ENCODE measurements around the gene SPSB4.
A peak's percentile ranks its signal among the peaks of the same experiment; 100 is the strongest.

Gene SPSB4

DNA sequence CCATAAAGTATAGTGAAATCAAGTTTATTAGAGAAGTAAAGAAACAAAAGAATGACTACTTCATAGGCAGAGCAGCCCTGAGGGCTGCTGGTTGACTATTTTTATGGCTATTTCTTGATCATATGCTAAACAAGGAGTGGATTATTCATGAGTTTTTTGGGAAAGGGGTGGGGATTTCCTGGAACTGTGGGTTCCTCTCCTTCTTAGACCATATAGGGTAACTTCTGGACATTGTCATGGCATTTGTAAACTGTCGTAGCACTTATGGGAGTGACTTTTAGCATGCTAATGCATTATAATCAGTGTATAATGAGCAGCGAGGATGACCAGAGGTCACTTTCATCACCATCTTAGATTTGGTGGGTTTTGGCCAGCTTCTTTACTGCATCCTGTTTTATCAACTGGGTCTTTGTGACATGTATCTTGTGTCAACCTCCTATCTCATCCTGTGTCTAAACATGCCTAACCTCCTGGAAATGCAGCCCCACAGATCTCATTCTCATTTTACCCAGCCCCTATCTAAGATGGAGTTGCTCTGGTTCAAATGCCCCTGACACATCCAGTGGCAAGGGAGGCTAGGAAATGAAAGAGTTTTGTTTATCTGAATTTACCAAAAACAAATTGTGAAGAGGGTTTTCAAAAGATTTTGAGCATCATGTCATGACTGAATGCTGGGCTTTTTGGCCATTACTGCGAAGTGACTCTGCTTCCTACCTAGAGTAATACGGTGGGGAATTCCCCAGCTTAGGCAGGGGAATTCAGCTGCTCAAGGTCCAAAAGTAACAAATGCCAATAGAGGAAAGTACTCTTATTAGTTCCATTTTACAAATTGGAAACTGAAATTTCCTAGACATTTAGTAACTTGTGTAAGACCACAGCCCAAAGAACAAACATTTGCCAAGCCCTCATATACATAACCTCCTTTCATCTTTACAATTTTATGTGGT is 6.2 kb upstream of the SPSB4 start:
- TF ChIP-seq, protein P1, sequence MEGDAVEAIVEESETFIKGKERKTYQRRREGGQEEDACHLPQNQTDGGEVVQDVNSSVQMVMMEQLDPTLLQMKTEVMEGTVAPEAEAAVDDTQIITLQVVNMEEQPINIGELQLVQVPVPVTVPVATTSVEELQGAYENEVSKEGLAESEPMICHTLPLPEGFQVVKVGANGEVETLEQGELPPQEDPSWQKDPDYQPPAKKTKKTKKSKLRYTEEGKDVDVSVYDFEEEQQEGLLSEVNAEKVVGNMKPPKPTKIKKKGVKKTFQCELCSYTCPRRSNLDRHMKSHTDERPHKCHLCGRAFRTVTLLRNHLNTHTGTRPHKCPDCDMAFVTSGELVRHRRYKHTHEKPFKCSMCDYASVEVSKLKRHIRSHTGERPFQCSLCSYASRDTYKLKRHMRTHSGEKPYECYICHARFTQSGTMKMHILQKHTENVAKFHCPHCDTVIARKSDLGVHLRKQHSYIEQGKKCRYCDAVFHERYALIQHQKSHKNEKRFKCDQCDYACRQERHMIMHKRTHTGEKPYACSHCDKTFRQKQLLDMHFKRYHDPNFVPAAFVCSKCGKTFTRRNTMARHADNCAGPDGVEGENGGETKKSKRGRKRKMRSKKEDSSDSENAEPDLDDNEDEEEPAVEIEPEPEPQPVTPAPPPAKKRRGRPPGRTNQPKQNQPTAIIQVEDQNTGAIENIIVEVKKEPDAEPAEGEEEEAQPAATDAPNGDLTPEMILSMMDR (IDR thresholded peaks at IDR 0.05; ENCODE audit: borderline replicate concordance, insufficient read depth, low read depth, low read length) = no peak
- H3K4me3 ChIP-seq (ENCODE audit: low read depth, low read length) = no peak overlapping the region

DNA sequence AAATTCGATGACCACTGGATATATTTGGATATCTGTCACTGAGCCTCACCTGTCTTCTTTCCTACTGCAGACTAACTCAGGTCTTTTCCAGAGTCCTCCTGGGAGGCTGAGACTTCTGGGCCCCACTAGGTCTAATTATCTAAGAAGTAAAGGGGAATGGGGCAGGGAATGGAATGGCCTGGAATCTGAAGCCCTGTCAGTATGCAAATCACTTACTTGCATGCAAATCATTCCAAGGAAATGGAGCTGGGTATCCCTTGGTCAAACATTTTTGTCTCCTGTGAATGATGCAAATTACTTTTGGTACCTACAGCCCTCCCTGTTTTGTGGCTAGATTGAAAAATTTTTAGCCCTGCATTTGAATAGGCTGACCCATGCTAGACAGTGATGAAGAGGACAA is 5.3 kb upstream of the SPSB4 start:
- TF ChIP-seq, protein P1 (IDR thresholded peaks at IDR 0.05; ENCODE audit: borderline replicate concordance, insufficient read depth, low read depth, low read length) = no peak
- no peak overlapping the region for H3K4me3 ChIP-seq (ENCODE audit: low read depth, low read length)

DNA sequence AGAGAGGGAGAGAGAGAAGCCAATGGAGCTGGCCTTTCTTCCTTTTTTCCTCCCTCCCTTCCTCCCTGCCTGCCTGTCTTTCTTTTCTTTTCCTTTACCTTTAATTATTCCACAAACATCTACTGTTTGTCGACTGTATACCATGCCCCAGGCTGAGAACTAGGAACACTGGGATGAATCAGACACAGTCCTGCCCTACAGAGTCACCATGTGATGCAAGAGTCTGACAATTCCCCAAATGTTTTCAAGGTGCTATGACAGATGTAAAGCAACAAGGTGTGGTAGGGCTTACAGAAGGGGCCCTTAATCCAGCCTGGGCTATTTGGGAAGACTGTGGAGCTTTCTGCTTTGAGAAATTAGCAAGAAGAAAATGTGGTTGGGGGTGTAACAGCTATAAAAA is 4.0 kb upstream of the SPSB4 start:
- TF ChIP-seq, protein P1 (IDR thresholded peaks at IDR 0.05; ENCODE audit: borderline replicate concordance, insufficient read depth, low read depth, low read length) = no peak
- H3K4me3 ChIP-seq (ENCODE audit: low read depth, low read length) = no peak overlapping the region

DNA sequence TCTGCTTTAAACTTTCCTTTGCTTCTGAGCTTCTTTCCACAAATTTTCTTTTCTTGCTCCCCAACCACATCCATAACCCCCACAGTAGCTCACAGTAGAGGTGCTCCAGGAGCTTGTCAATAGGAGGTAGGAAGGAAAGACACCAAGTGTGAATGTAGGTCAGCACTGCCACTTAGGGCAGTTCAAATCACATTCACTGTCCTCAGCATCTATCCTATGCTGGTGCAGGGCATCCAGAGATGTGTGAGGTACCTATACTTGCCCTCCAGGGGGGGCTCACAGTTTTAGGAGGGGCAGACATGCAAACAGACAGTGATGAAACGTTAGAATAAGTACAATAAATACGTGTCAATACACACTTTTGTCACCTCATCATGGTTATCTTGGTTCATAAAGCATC is 1.5 kb upstream of the SPSB4 start:
- TF ChIP-seq, protein P1 (IDR thresholded peaks at IDR 0.05; ENCODE audit: borderline replicate concordance, insufficient read depth, low read depth, low read length) = 0 out of 2 replicates have a peak, but pooled peaks have one; percentile 11
- no peak overlapping the region for H3K4me3 ChIP-seq (ENCODE audit: low read depth, low read length)

DNA sequence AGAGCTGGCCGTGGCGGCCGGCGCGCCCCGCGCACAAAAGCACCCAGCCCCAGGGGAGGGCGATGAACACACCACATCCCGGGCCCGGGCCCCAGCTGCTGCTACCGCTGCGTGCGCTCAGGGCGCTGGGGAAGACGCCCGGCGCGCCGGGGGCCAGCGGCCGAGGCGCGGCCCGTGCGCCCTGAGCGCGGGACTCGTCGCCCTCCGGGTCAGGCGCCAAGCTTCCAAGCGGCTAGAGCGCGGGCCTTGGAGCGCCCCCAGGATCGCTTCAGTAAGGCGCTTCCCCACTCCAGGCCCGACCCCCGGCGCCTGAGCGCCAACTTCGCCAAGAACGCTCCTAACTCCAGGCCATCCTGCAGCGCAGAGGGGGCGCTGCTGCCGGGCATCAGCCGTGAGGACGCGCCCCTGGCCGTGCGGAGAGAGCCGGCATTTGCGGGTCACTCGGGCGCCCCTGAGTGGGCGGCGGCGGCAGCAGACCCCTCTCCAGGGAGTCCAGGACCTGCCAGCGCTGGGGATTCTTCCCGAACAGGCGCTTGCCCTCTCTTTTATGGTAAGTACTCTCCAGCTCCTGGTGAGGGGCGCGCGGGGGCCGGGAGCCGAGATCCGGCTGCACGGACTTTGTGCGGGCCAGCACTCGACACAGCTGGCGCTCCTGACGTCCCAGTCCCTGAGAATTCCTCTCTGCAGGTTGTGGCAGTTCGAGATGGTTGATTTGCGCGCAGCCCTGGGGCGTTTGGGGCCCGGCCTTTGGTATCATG is 475 bp downstream of the SPSB4 start:
- H3K4me3 ChIP-seq (ENCODE audit: low read depth, low read length) = no peak overlapping the region

DNA sequence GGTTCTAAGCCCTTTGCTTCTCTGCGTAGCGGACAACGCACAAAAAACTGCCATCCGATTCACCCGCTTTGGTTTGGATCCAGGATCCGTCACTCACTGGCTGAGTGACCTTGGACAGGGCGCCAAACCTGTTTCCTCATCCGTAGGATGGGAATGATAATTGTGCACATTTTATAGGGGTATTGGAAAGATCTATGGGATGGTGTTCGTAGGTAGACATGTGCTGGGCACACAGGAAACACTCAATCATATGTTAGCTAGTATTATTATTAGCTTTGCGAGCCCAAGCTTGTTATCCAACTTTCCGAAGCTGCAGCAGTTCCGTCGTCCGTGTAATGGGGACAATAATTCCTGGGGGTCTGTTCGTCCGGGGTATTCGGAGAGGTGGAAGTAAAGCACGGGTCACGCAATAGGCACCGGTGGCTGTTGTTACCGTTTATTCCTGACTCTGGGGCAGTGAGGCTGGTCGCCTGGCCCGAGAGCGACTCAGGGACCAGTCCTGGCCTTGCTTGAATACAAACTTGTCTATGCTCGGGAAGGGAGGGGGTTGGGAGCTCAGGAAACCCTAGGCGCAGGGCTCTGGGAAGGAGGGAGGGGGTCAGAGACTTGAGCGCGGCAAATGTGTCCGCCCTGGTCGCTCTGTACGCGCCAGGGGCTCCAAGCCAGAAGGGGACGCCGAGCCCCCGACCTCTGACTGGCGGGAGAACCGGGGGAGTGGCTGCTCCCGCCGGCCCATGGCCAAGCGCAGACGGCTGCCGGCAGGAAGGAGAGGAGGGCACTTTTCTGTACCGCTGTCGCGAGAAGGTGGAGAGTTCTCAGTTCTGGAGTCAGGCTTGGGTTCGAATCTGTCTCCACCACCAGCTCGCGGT is 1.3 kb downstream of the SPSB4 start:
- TF ChIP-seq, protein P1 (IDR thresholded peaks at IDR 0.05; ENCODE audit: borderline replicate concordance, insufficient read depth, low read depth, low read length) = no peak
- no peak overlapping the region for H3K4me3 ChIP-seq (ENCODE audit: low read depth, low read length)

More for the DNA sequence above, 475 bp downstream of the SPSB4 start:
- TF ChIP-seq, protein P1 (IDR thresholded peaks at IDR 0.05; ENCODE audit: borderline replicate concordance, insufficient read depth, low read depth, low read length) = no peak

All from GM12875 (cell line).